Uterus (tissue), 2 donors: ENCODE results near the gene ZC3H7B.

ENCODE experiments used
- POLR2A ChIP-seq, 2 donors: fragments of 450-650 bp; IDR thresholded peaks; one replicate each; pipeline ENCODE4 v1.6.1; 2016; ENCODE audit warnings: antibody characterized with exemption in 2 of 2, mild to moderate bottlenecking in 1 of 2, moderate library complexity in 1 of 2
- TF ChIP-seq, protein P1 (sequence below), 4 experiments: fragments of 200-600 bp in 2 of 4; fragments of 450-650 bp in 2 of 4; sonication (generic) in 2 of 4; IDR thresholded peaks; one replicate each; pipeline ENCODE4 v1.5.1; 2016 to 2019; ENCODE audit warnings: antibody characterized with exemption in 4 of 4, mild to moderate bottlenecking in 2 of 4, moderate library complexity in 1 of 4

DNA sequence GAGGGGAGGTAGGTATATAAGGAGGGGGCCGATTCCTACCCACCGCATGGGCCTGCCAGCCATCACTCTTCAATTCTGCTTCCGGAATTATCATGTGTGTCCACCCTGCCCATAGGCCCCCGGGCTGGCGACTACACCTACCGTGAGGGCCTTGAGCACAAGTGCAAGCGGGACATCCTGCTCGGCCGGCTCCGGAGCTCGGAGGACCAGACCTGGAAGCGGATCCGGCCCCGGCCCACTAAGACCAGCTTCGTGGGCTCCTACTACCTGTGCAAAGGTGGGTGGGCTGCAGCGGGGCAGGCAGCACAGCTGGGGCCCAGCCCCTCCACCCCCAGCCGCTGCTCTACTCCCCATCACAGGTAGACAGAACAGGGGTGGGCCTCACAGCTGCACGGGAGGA lies 42.0 kb downstream of the ZC3H7B start:
- TF ChIP-seq, protein P1, sequence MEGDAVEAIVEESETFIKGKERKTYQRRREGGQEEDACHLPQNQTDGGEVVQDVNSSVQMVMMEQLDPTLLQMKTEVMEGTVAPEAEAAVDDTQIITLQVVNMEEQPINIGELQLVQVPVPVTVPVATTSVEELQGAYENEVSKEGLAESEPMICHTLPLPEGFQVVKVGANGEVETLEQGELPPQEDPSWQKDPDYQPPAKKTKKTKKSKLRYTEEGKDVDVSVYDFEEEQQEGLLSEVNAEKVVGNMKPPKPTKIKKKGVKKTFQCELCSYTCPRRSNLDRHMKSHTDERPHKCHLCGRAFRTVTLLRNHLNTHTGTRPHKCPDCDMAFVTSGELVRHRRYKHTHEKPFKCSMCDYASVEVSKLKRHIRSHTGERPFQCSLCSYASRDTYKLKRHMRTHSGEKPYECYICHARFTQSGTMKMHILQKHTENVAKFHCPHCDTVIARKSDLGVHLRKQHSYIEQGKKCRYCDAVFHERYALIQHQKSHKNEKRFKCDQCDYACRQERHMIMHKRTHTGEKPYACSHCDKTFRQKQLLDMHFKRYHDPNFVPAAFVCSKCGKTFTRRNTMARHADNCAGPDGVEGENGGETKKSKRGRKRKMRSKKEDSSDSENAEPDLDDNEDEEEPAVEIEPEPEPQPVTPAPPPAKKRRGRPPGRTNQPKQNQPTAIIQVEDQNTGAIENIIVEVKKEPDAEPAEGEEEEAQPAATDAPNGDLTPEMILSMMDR (IDR thresholded peaks at IDR 0.05), result no peak
- no peak for TF ChIP-seq POLR2A (IDR thresholded peaks at IDR 0.05)
